Trophoblast cell (in vitro differentiated cells and primary cell): ENCODE data around the gene MRPS18B.
A peak's percentile ranks its signal among the peaks of the same experiment; 100 is the strongest.

Experiments used
- DNase-seq, 2 donors: peaks; one replicate each; pipeline ENCODE4 v3.0.0-alpha.2; 2016
- H2AFZ ChIP-seq: 2 replicates; pipeline ENCODE4 v1.6.1; 2013; ENCODE audit warnings: low read length, moderate library complexity, mild to moderate bottlenecking; ENCODE audit not compliant: insufficient read depth, poor library complexity
- H2AK5ac ChIP-seq: 2 replicates; pipeline ENCODE4 v1.6.1; 2013; ENCODE audit warnings: mild to moderate bottlenecking, low read length
- H2BK120ac ChIP-seq: 2 replicates; pipeline ENCODE4 v1.6.1; 2013; ENCODE audit warnings: low read length, mild to moderate bottlenecking, moderate library complexity; ENCODE audit not compliant: insufficient read depth, poor library complexity
- H2BK12ac ChIP-seq: 2 replicates; pipeline ENCODE4 v1.6.1; 2013; ENCODE audit warnings: mild to moderate bottlenecking, low read length, moderate library complexity
- H2BK5ac ChIP-seq: 2 replicates; pipeline ENCODE4 v1.6.1; 2013; ENCODE audit warnings: low read length, low read depth, moderate library complexity, mild to moderate bottlenecking; ENCODE audit not compliant: poor library complexity
- H3K14ac ChIP-seq: 2 replicates; pipeline ENCODE4 v1.6.1; 2013; ENCODE audit warnings: mild to moderate bottlenecking, low read length
- H3K18ac ChIP-seq: 2 replicates; pipeline ENCODE4 v1.6.1; 2013; ENCODE audit warnings: mild to moderate bottlenecking, low read length
- H3K23ac ChIP-seq: 2 replicates; pipeline ENCODE4 v1.6.1; 2013; ENCODE audit warnings: low read length
- H3K27ac ChIP-seq: 2 replicates; pipeline ENCODE4 v1.5.1; 2013; ENCODE audit warnings: low read depth, mild to moderate bottlenecking, inconsistent platforms, low read length, moderate library complexity
- H3K27me3 ChIP-seq: 2 replicates; pipeline ENCODE4 v1.6.1; 2013; ENCODE audit warnings: inconsistent platforms, mild to moderate bottlenecking, low read length, moderate library complexity; ENCODE audit not compliant: insufficient read depth
- H3K36me3 ChIP-seq, 2 experiments: 1 replicate in 1 of 2; 2 replicates in 1 of 2; pipeline ENCODE4 v1.6.1; 2013; ENCODE audit warnings: low read length in 2 of 2, mild to moderate bottlenecking in 2 of 2, moderate library complexity in 1 of 2; ENCODE audit not compliant: insufficient read depth in 2 of 2, control insufficient read depth in 1 of 2
- H3K4ac ChIP-seq: 2 replicates; pipeline ENCODE4 v1.6.1; 2013; ENCODE audit warnings: low read depth, mild to moderate bottlenecking, low read length, moderate library complexity
- H3K4me1 ChIP-seq, 2 experiments: 1 replicate in 1 of 2; 2 replicates in 1 of 2; pipeline ENCODE4 v1.6.1; 2013; ENCODE audit warnings: low read length in 2 of 2, mild to moderate bottlenecking in 2 of 2, moderate library complexity in 1 of 2; ENCODE audit not compliant: insufficient read depth in 2 of 2, control insufficient read depth in 1 of 2
- H3K4me2 ChIP-seq: 2 replicates; pipeline ENCODE4 v1.6.1; 2013; ENCODE audit warnings: inconsistent platforms, mild to moderate bottlenecking, low read length, moderate library complexity
- H3K4me3 ChIP-seq: 2 replicates; pipeline ENCODE4 v1.5.1; 2013; ENCODE audit warnings: mild to moderate bottlenecking, low read depth, low read length, inconsistent platforms
- H3K79me1 ChIP-seq: one replicate; pipeline ENCODE4 v1.6.1; 2013; ENCODE audit warnings: low read length
- H3K79me2 ChIP-seq: 2 replicates; pipeline ENCODE4 v1.6.1; 2013; ENCODE audit warnings: low read length, mild to moderate bottlenecking; ENCODE audit not compliant: control insufficient read depth, insufficient read depth, poor library complexity
- H3K9ac ChIP-seq: 2 replicates; pipeline ENCODE4 v1.6.1; 2013; ENCODE audit warnings: mild to moderate bottlenecking, low read length
- H3K9me3 ChIP-seq: 2 replicates; pipeline ENCODE4 v1.6.1; 2013; ENCODE audit warnings: low read depth, mild to moderate bottlenecking, control low read depth, inconsistent platforms, low read length; ENCODE audit not compliant: insufficient read depth
- H4K12ac ChIP-seq: 2 replicates; pipeline ENCODE4 v1.6.1; 2013; ENCODE audit warnings: low read depth, mild to moderate bottlenecking, low read length, moderate library complexity
- H4K8ac ChIP-seq: 2 replicates; pipeline ENCODE4 v1.6.1; 2013; ENCODE audit warnings: low read depth, mild to moderate bottlenecking, low read length, moderate library complexity
- H4K91ac ChIP-seq: one replicate; pipeline ENCODE4 v1.6.1; 2013; ENCODE audit warnings: low read depth, mild to moderate bottlenecking, low read length, moderate library complexity
- WGBS: extraction: QIAGEN DNeasy Blood & Tissue Kit; methylation state at CpG from one replicate; pipeline ENCODE4 v1.1.7; 2013; ENCODE audit warnings: missing lambda C conversion rate; ENCODE audit not compliant: insufficient read length, insufficient coverage; ENCODE audit errors: extremely low coverage; 5-methylcytosine and 5-hydroxymethylcytosine counted together

Gene MRPS18B

GRCh38 chr6:30614843-30615218 lies 2.8 kb upstream of the MRPS18B start:
- H3K4me2 ChIP-seq = peak overlapping the region; percentile 46
- no peak overlapping the region for H2AK5ac ChIP-seq
- H3K27ac ChIP-seq = peak overlapping the region; percentile 38
- H3K4me1 ChIP-seq = peaks cover 3 to 6% of the 10 kb centered on the region in 2 experiments
- DNase-seq = peak; percentile 91 to 96
- no peak overlapping the region for H4K91ac ChIP-seq
- no peak overlapping the region for H3K23ac ChIP-seq
- no CpG with 5 or more reads among the region's 6 CpGs for WGBS
- H3K36me3 ChIP-seq = peaks cover 10 to 21% of the 10 kb centered on the region in 2 experiments
- no peak overlapping the region for H4K8ac ChIP-seq
- H3K9me3 ChIP-seq = no peaks in the 10 kb centered on the region
- H4K12ac ChIP-seq = no peak overlapping the region
- no peaks in the 10 kb centered on the region for H3K27me3 ChIP-seq
- H3K18ac ChIP-seq = no peak overlapping the region
- no peak overlapping the region for H2BK120ac ChIP-seq
- H3K9ac ChIP-seq = no peak overlapping the region
- no peak overlapping the region for H3K14ac ChIP-seq
- H2AFZ ChIP-seq = no peak overlapping the region
- peaks cover 15% of the 10 kb centered on the region for H3K79me2 ChIP-seq
- no peak overlapping the region for H3K4ac ChIP-seq
- no peak overlapping the region for H2BK12ac ChIP-seq
- H3K4me3 ChIP-seq = no peak overlapping the region
- peaks cover 16% of the 10 kb centered on the region for H3K79me1 ChIP-seq
- no peak overlapping the region for H2BK5ac ChIP-seq

GRCh38 chr6:30615219-30615957 lies 2.3 kb upstream of the MRPS18B start:
- H3K9ac ChIP-seq = peak overlapping the region; percentile 98
- H3K18ac ChIP-seq = peak overlapping the region; percentile 72
- peak overlapping the region; percentile 45 for H3K4me3 ChIP-seq
- no peak overlapping the region for H2AFZ ChIP-seq
- peaks cover 15% of the 10 kb centered on the region for H3K79me2 ChIP-seq
- H2AK5ac ChIP-seq = no peak overlapping the region
- H3K27me3 ChIP-seq = no peaks in the 10 kb centered on the region
- peak overlapping the region; percentile 59 for H3K14ac ChIP-seq
- H3K4me2 ChIP-seq = peak overlapping the region; percentile 69
- DNase-seq = peak in 1 of 2 donors; percentile 67
- no CpG with 5 or more reads among the region's 10 CpGs for WGBS
- peak overlapping the region; percentile 52 for H2BK120ac ChIP-seq
- peak overlapping the region; percentile 90 for H3K27ac ChIP-seq
- peak overlapping the region; percentile 33 for H3K4ac ChIP-seq
- peaks cover 16% of the 10 kb centered on the region for H3K79me1 ChIP-seq
- no peak overlapping the region for H3K23ac ChIP-seq
- peak overlapping the region; percentile 70 for H2BK5ac ChIP-seq
- H4K8ac ChIP-seq = peak overlapping the region; percentile 66
- H4K91ac ChIP-seq = peak overlapping the region; percentile 72
- H2BK12ac ChIP-seq = no peak overlapping the region
- peaks cover 12 to 18% of the 10 kb centered on the region in 2 experiments for H3K36me3 ChIP-seq
- H3K9me3 ChIP-seq = no peaks in the 10 kb centered on the region
- peaks cover 3 to 6% of the 10 kb centered on the region in 2 experiments for H3K4me1 ChIP-seq
- H4K12ac ChIP-seq = peak overlapping the region; percentile 58

- H3K27ac ChIP-seq = peak overlapping the region; percentile 90
- H4K12ac ChIP-seq = peak overlapping the region; percentile 89
- no peak overlapping the region for H3K23ac ChIP-seq
- H3K9me3 ChIP-seq = no peaks in the 10 kb centered on the region
- H2BK5ac ChIP-seq = peak overlapping the region; percentile 82
- 100% methylated on average over 1 of the region's 10 CpGs for WGBS
- peak overlapping the region; percentile 89 for H4K91ac ChIP-seq
- no peaks in the 10 kb centered on the region for H3K27me3 ChIP-seq
- peaks cover 9 to 18% of the 10 kb centered on the region in 2 experiments for H3K36me3 ChIP-seq
- peak overlapping the region; percentile 59 for H3K4me2 ChIP-seq
- peak overlapping the region; percentile 97 for H3K4ac ChIP-seq
- peak overlapping the region; percentile 88 for H3K14ac ChIP-seq
- H3K79me1 ChIP-seq = peaks cover 16% of the 10 kb centered on the region
- H2AFZ ChIP-seq = no peak overlapping the region
- H3K18ac ChIP-seq = peak overlapping the region; percentile 74
- peak overlapping the region; percentile 92 for H2AK5ac ChIP-seq
- H3K4me3 ChIP-seq = peak overlapping the region; percentile 85
- H2BK120ac ChIP-seq = peak overlapping the region; percentile 68
- peaks cover 15% of the 10 kb centered on the region for H3K79me2 ChIP-seq
- H2BK12ac ChIP-seq = no peak overlapping the region
- DNase-seq = peak; percentile 33 to 56
- peaks cover 3 to 6% of the 10 kb centered on the region in 2 experiments for H3K4me1 ChIP-seq
- H3K9ac ChIP-seq = peak overlapping the region; percentile 98
- H4K8ac ChIP-seq = peak overlapping the region; percentile 94
Observed at GRCh38 chr6:30615958-30616810, 1.5 kb upstream of the MRPS18B start.

DNA sequence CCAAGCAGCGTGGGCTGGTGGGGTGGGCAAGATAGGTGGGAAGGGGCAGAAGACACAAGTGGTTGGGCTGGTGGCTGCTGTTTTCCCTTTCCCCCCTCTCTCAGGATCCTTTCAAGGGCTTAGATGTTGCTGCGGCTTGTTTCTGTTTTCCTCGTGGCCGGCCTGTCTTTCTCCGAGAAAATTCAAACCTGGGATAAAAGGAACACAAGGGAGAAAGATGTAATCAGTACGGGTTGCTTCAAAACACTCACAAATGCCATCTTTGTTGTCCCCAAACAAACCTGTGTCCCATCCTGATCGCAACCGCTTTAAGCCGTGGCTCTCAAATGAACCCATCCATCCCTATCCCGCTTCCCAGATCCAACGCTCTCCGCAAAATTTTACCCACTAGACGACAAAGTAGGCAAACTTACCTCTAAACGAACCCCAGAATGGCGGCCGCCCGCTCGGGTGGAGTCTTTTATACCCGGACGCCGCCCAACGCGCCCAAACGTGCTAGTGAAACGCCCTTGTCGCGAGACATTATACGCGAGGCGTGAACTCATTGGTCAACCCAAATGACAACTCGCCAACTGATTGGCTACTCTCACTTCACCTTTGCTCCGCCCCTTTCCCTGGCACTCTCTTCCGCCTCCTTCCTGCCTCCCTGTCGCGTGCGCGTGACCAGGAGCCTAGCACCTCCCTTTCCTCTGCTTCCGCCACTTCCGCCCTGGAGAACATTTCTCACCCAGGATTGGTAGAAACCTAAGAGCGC lies 652 bp upstream of the MRPS18B start, which contains the start of gene PPP1R10:
Gene PPP1R10 (minus strand): TSS at position 433 of the 754 bp plus-strand sequence. CDS start 7,299 bp downstream, outside the sequence.
- H4K91ac ChIP-seq = peak within 1 kb of the TSS; percentile 89
- H2AK5ac ChIP-seq = peak within 1 kb of the TSS; percentile 92
- no CpG with 5 or more reads among the region's 40 CpGs for WGBS
- H3K18ac ChIP-seq = peak within 1 kb of the TSS; percentile 74
- H4K8ac ChIP-seq = peak within 1 kb of the TSS; percentile 94
- H3K4me2 ChIP-seq = peak within 1 kb of the TSS; percentile 81
- H3K79me2 ChIP-seq = peaks cover 15% of the 10 kb centered on the region
- H3K9ac ChIP-seq = peak within 1 kb of the TSS; percentile 98
- peak within 1 kb of the TSS; percentile 68 for H2BK120ac ChIP-seq
- peak within 1 kb of the TSS; percentile 46 for H2AFZ ChIP-seq
- no peaks in the 10 kb centered on the region for H3K27me3 ChIP-seq
- peak within 1 kb of the TSS; percentile 97 for H3K4ac ChIP-seq
- peak; percentile 100 for DNase-seq
- H3K36me3 ChIP-seq = peaks cover 9 to 15% of the 10 kb centered on the region in 2 experiments
- no peak within 1 kb of the TSS for H3K23ac ChIP-seq
- peak within 1 kb of the TSS; percentile 88 for H3K14ac ChIP-seq
- peak within 1 kb of the TSS; percentile 82 for H2BK5ac ChIP-seq
- peak within 1 kb of the TSS; percentile 90 for H3K27ac ChIP-seq
- peak within 1 kb of the TSS; percentile 89 for H4K12ac ChIP-seq
- H3K4me1 ChIP-seq = peaks cover 3 to 6% of the 10 kb centered on the region in 2 experiments
- peak within 1 kb of the TSS; percentile 85 for H3K4me3 ChIP-seq
- peaks cover 16% of the 10 kb centered on the region for H3K79me1 ChIP-seq
- no peak within 1 kb of the TSS for H2BK12ac ChIP-seq
- H3K9me3 ChIP-seq = no peaks in the 10 kb centered on the region
